Kidney (tissue), 14 donors: ENCODE results near the gene SETD3. TPM values are rescaled to one million over a fixed set of nuclear protein-coding genes. Genes with fewer than 3 reads are reported as not detected.

Experiments used
- DNase-seq, 5 donors: peaks; one replicate each; pipeline ENCODE4 v3.0.0-alpha.2; 2013 to 2020
- FAIRE-seq: peaks from 2 replicates; lab custom pipeline; 2012; peaks lifted over from hg19 to GRCh38; lab: Jason Lieb, UNC
- H3K27ac ChIP-seq, 2 donors: one replicate each; pipeline ENCODE4 v1.7.0; 2013; ENCODE audit warnings: low read depth in 2 of 2, low read length in 2 of 2, inconsistent platforms in 1 of 2
- H3K27me3 ChIP-seq: one replicate; pipeline ENCODE4 v1.7.1; 2013; ENCODE audit warnings: low read length, inconsistent platforms; ENCODE audit not compliant: control insufficient read depth, insufficient read depth
- H3K36me3 ChIP-seq, 3 donors: one replicate each; pipeline versions ENCODE4 v1.7.0 to v1.7.1; 2013; ENCODE audit warnings: low read length in 3 of 3, control low read depth in 1 of 3, inconsistent platforms in 1 of 3; ENCODE audit not compliant: insufficient read depth in 3 of 3, control insufficient read depth in 2 of 3
- H3K4me1 ChIP-seq, 3 donors: one replicate each; pipeline versions ENCODE4 v1.7.0 to v1.7.1; 2013; ENCODE audit warnings: low read length in 3 of 3, inconsistent platforms in 1 of 3, low read depth in 1 of 3; ENCODE audit not compliant: control insufficient read depth in 2 of 3, insufficient read depth in 2 of 3
- H3K4me3 ChIP-seq, 3 donors: one replicate each; pipeline versions ENCODE4 v1.7.0 to v1.8.1; 2013; ENCODE audit warnings: low read length in 3 of 3, control low read depth in 1 of 3, inconsistent platforms in 1 of 3
- H3K9ac ChIP-seq, 3 donors: one replicate each; pipeline versions ENCODE4 v1.7.0 to v1.7.1; 2013; ENCODE audit warnings: low read length in 3 of 3, control low read depth in 1 of 3, inconsistent platforms in 1 of 3
- H3K9me3 ChIP-seq, 3 donors: one replicate each; pipeline versions ENCODE4 v1.7.0 to v1.7.1; 2013; ENCODE audit warnings: low read length in 3 of 3, control low read depth in 1 of 3, inconsistent platforms in 1 of 3; ENCODE audit not compliant: control insufficient read depth in 2 of 3, insufficient read depth in 1 of 3
- CTCF ChIP-seq: IDR thresholded peaks from 3 replicates; pipeline ENCODE4 v1.5.1; 2012; ENCODE audit warnings: mild to moderate bottlenecking, moderate library complexity, borderline replicate concordance; ENCODE audit not compliant: insufficient read depth; ENCODE audit errors: extremely low read depth
- intact Hi-C: fragments of 100-400 bp; cut with DNase I; formaldehyde crosslinking; loops from one replicate; pipeline ENCODE4 v1.11.1; 2022
- polyA plus RNA-seq: library from polyadenylated mRNA; stranded (reverse); fragments of 350-450 nt; fragmentation: Illumina TruSeq; extraction: RNeasy Lipid Tissue Mini Kit (QIAGEN cat#74804); gene quantifications from one replicate; pipeline ENCODE4 v1.2.3, GENCODE V29; 2014; ENCODE audit warnings: low read depth, low replicate concordance; ENCODE audit not compliant: insufficient read depth
- total RNA-seq: library from RNA; stranded (reverse); fragmentation: NEBNext Ultra II Directional; extraction: Animal tissue kit (Norgen Biotek cat#: 25700); gene quantifications from one replicate; pipeline ENCODE4 v1.2.1, GENCODE V29; 2021
- donor health status: control.
- donor health status: control.
- donor health status: control.
- donor health status: control.
- donor health status: control.
- donor health status: DM: yes; HTN: yes; CAD: no.
- donor health status: Normal renal cell carcinoma (clear cell type).

The SETD3 gene
- total and polyA plus RNA-seq, 2 donors from 2014 or later: 74.0 to 85.6 TPM

- FAIRE-seq (no peak), DNase-seq (no peak)
- Histone ChIP-seq H3K27ac (peak overlapping the region in 1 of 2 donors; percentile 45), H3K9ac (no peak overlapping the region), H3K4me3 (no peak overlapping the region), H3K27me3 (no peaks in the 10 kb centered on the region), H3K36me3 (peaks cover 3 to 36% (median 21%) of the 10 kb centered on the region in 3 donors), H3K4me1 (peaks cover 2 to 43% (median 20%) of the 10 kb centered on the region in 3 donors), H3K9me3 (no peaks in the 10 kb centered on the region)
- intact Hi-C loops: no loop called here
- no peak for TF ChIP-seq CTCF
These were observed 15.4 kb downstream of the SETD3 start for GRCh38 chr14:99465288-99465687.

GRCh38 chr14:99463974-99464373 lies 16.7 kb downstream of the SETD3 start:
- Histone ChIP-seq H3K4me3 (no peak overlapping the region), H3K36me3 (peaks cover 3 to 38% (median 22%) of the 10 kb centered on the region in 3 donors), H3K4me1 (peaks cover 2 to 38% (median 15%) of the 10 kb centered on the region in 3 donors), H3K27ac (no peak overlapping the region), H3K9me3 (no peaks in the 10 kb centered on the region), H3K27me3 (no peaks in the 10 kb centered on the region), H3K9ac (no peak overlapping the region)
- intact Hi-C loops: no loop called here
- FAIRE-seq (no peak), DNase-seq (no peak)
- TF ChIP-seq CTCF: no peak

- intact Hi-C loops: no loop called here
- no peaks in the 10 kb centered on the region for H3K27me3 ChIP-seq
- no peak for TF ChIP-seq CTCF
- H3K36me3 ChIP-seq: peaks cover 9 to 48% (median 32%) of the 10 kb centered on the region in 3 donors
- FAIRE-seq: no peak
- no peak overlapping the region for H3K4me3 ChIP-seq
- H3K4me1 ChIP-seq: peaks cover 0 to 20% (median 5%) of the 10 kb centered on the region in 3 donors
- DNase-seq: no peak
- no peak overlapping the region for H3K9ac ChIP-seq
- H3K27ac ChIP-seq: no peak overlapping the region
- H3K9me3 ChIP-seq: no peaks in the 10 kb centered on the region
These were observed 18.4 kb downstream of the SETD3 start for GRCh38 chr14:99462210-99462609.
